HepG2 (cell line): ENCODE data around the gene LAMB2. TPM values are rescaled to one million over a fixed set of nuclear protein-coding genes. Genes with fewer than 3 reads are reported as not detected.
A peak's percentile ranks its signal among the peaks of the same experiment; 100 is the strongest.

ENCODE experiments used
- ARID4A ChIP-seq: sonication (generic); formaldehyde crosslinking; IDR thresholded peaks from 2 replicates; pipeline ENCODE4 v1.5.0; 2020; ENCODE audit warnings: mild to moderate bottlenecking, missing genetic modification reagents, borderline replicate concordance
- ARID5B ChIP-seq: IDR thresholded peaks from 2 replicates; pipeline ENCODE4 v1.4.0; 2020; ENCODE audit warnings: mild to moderate bottlenecking, missing genetic modification reagents
- HNF1B ChIP-seq: sonication (generic); formaldehyde crosslinking; IDR thresholded peaks from 2 replicates; pipeline ENCODE4 v1.5.1; 2020; ENCODE audit warnings: mild to moderate bottlenecking, moderate library complexity, missing genetic modification reagents
- ISL2 ChIP-seq: sonication (generic); formaldehyde crosslinking; IDR thresholded peaks from 2 replicates; pipeline ENCODE4 v1.5.0; 2020; ENCODE audit warnings: missing genetic modification reagents
- MTERF4 ChIP-seq: sonication (generic); formaldehyde crosslinking; IDR thresholded peaks from 2 replicates; pipeline ENCODE4 v1.8.0; 2023; ENCODE audit warnings: mild to moderate bottlenecking, missing genetic modification reagents
- RBM22 ChIP-seq: fragments of 200-400 bp; formaldehyde crosslinking; optimal IDR thresholded peaks from 2 replicates; pipeline ENCODE3; 2017; ENCODE audit warnings: mild to moderate bottlenecking, low read length, moderate library complexity
- REST ChIP-seq, 2 experiments: IDR thresholded peaks; 2 replicates each; pipeline ENCODE4 v1.6.1; 2011 to 2012; ENCODE audit warnings: low read length in 2 of 2, borderline replicate concordance in 1 of 2, low read depth in 1 of 2, mild to moderate bottlenecking in 1 of 2, moderate library complexity in 1 of 2
- ZFX ChIP-seq: sonication (generic); formaldehyde crosslinking; IDR thresholded peaks from 2 replicates; pipeline ENCODE4 v1.4.0; 2020; ENCODE audit warnings: mild to moderate bottlenecking, low read depth, missing genetic modification reagents, moderate library complexity
- ZNF749 ChIP-seq: sonication (generic); formaldehyde crosslinking; IDR thresholded peaks from 2 replicates; pipeline ENCODE4 v1.8.0; 2022; ENCODE audit warnings: mild to moderate bottlenecking, missing genetic modification reagents, moderate library complexity, borderline replicate concordance
- polyA plus RNA-seq, 8 experiments: library from polyadenylated mRNA; depleted of rRNA in 3 of 8; stranded (reverse) in 7 of 8; unstranded in 1 of 8; fragments of >200 nt; fragmentation: Illumina TruSeq in 4 of 8; extraction: Trizol in 4 of 8; gene quantifications; 2 replicates each; pipeline versions ENCODE4 v1.2.1 to v1.2.3, GENCODE V29; 2011 to 2016; ENCODE audit warnings: low read depth in 4 of 8, missing spikeins in 1 of 8, mixed read lengths in 1 of 8; ENCODE audit not compliant: insufficient read depth in 1 of 8
- total RNA-seq, 5 experiments: library from RNA; depleted of rRNA; stranded (reverse); fragments of >200 nt; fragmentation: Illumina TruSeq; extraction: Trizol; gene quantifications; 2 replicates each; pipeline ENCODE4 v1.2.3, GENCODE V29; 2016; ENCODE audit warnings: low read depth in 1 of 5

Gene LAMB2
- total and polyA plus RNA-seq, 2 of the 13 experiments (the other 11 are each of a cell fraction or from before 2014, with no cell fraction given) = 208 to 443 TPM

- no peak for TF ChIP-seq ARID5B (CRISPR knock-in tag)
- no peak for TF ChIP-seq RBM22
- TF ChIP-seq ISL2 (CRISPR knock-in tag) = no peak
- TF ChIP-seq ZFX = peak; percentile 2; the same call in 1 of the 2 replicates
- TF ChIP-seq HNF1B = no peak
- TF ChIP-seq REST (IDR thresholded peaks at IDR 0.05; ENCODE audit: borderline replicate concordance in 1 of 2, low read depth in 1 of 2, low read length in 2 of 2) = no peak
- TF ChIP-seq ARID4A (CRISPR knock-in tag) = peak; percentile 31; the same call in 1 of the 2 replicates
- TF ChIP-seq MTERF4 (CRISPR knock-in tag) = no peak
- TF ChIP-seq ZNF749 (CRISPR knock-in tag) = no peak
Measured at GRCh38 chr3:49173116-49173791, 40.4 kb upstream of the LAMB2 start (continued).
